ENCODE measurements around the gene PSMA7.

PSMA7 gene

GRCh38 chr20:62143081-62143956, at the start of gene PSMA7, which contains the start of gene SS18L1:
Gene PSMA7, minus strand, starts transcription at chr20:62143394. Its CDS starts 91 bp downstream, at chr20:62143303.
Gene SS18L1, plus strand, starts transcription at chr20:62143769. Its CDS starts 52 bp downstream, at chr20:62143821.
- peak; percentile 84 to 96 for DNase-seq

- no peak for DNase-seq
Observed at GRCh38 chr20:62192635-62193034, 49.4 kb upstream of the PSMA7 start.

- no peak for DNase-seq
Observed at GRCh38 chr20:62191781-62192559, 48.8 kb upstream of the PSMA7 start.

GRCh38 chr20:62190639-62191411, 47.6 kb upstream of the PSMA7 start:
- no peak for DNase-seq

- no peak for DNase-seq
Observed at GRCh38 chr20:62186887-62187866, 44.0 kb upstream of the PSMA7 start.

- no peak for DNase-seq
Observed at GRCh38 chr20:62186096-62186426, 42.9 kb upstream of the PSMA7 start.

- DNase-seq, result no peak
Observed at GRCh38 chr20:62183426-62184142, 40.4 kb upstream of the PSMA7 start.

GRCh38 chr20:62182469-62183425, 39.6 kb upstream of the PSMA7 start, which contains the start of gene MTG2:
Gene MTG2, plus strand, starts transcription at chr20:62183028. Its CDS starts 10,393 bp downstream, at chr20:62193421.
- peak; percentile 99 to 100 for DNase-seq

- no peak for DNase-seq
Observed at GRCh38 chr20:62181808-62182207, 38.6 kb upstream of the PSMA7 start.

GRCh38 chr20:62179162-62179504, 35.9 kb upstream of the PSMA7 start:
- no peak for DNase-seq

GRCh38 chr20:62178316-62179161, 35.3 kb upstream of the PSMA7 start:
- DNase-seq, result no peak

- DNase-seq, result no peak
Observed at GRCh38 chr20:62177307-62177706, 34.1 kb upstream of the PSMA7 start.

GRCh38 chr20:62176866-62177265, 33.7 kb upstream of the PSMA7 start:
- no peak for DNase-seq

- DNase-seq, result no peak
Observed at GRCh38 chr20:62175711-62176110, 32.5 kb upstream of the PSMA7 start.

GRCh38 chr20:62174870-62175624, 31.9 kb upstream of the PSMA7 start:
- no peak for DNase-seq

- no peak for DNase-seq
Observed at GRCh38 chr20:62174021-62174804, 31.0 kb upstream of the PSMA7 start.

GRCh38 chr20:62172666-62173065, 29.5 kb upstream of the PSMA7 start:
- no peak for DNase-seq

All from SHP77 (cell line).